Upper lobe of left lung (tissue), 4 donors: ENCODE data around the gene GCGR.

ENCODE experiments used
- CTCF ChIP-seq, 6 experiments: fragments of 450-650 bp in 4 of 6; fragments of 200-600 bp in 2 of 6; sonication (generic) in 2 of 6; IDR thresholded peaks; one replicate each; pipeline ENCODE4 v1.5.1; 2016 to 2019; ENCODE audit warnings: antibody characterized with exemption in 6 of 6
- EP300 ChIP-seq, 4 donors: sonication (generic); formaldehyde crosslinking; IDR thresholded peaks; one replicate each; pipeline ENCODE4 v1.5.1; 2017; ENCODE audit warnings: antibody characterized with exemption in 4 of 4, control low read depth in 2 of 4
- POLR2A ChIP-seq, 4 donors: fragments of 450-650 bp; IDR thresholded peaks; one replicate each; pipeline ENCODE4 v1.5.1; 2016 to 2017; ENCODE audit warnings: antibody characterized with exemption in 4 of 4, mild to moderate bottlenecking in 2 of 4
- POLR2AphosphoS5 ChIP-seq, 2 donors: sonication (generic); formaldehyde crosslinking; IDR thresholded peaks; one replicate each; pipeline ENCODE4 v1.5.1; 2017; ENCODE audit warnings: antibody characterized with exemption in 2 of 2

DNA sequence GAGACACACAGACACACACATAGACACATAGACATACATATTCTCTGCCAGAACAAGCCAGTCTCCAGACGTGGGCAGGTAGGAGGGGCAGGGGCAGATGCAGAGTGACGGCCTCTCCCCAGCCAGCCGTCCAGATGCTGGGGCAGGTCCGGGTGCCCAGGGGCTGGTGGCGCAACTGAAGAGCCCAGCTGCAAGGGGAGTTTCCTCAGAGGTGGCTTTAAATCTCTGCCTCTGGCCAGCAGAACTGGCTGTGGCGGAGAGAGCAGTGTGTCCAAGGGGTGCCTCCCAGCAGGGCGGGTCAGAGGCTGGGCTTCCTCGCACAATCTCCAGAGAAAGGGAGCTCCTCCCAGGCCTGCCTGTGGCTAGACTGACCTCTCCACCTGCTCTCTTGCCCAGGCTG, 9.4 kb upstream of the GCGR start:
- no peak for TF ChIP-seq CTCF (IDR thresholded peaks at IDR 0.05)
- no peak for TF ChIP-seq EP300 (IDR thresholded peaks at IDR 0.05)
- no peak for TF ChIP-seq POLR2A (IDR thresholded peaks at IDR 0.05)
- no peak for TF ChIP-seq POLR2AphosphoS5 (IDR thresholded peaks at IDR 0.05)
